Left renal cortex interstitium (tissue), 4 donors: ENCODE results near the gene SLC2A1. TPM values are rescaled to one million over a fixed set of nuclear protein-coding genes. Genes with fewer than 3 reads are reported as not detected.

Experiments used
- DNase-seq, 4 donors: peaks; one replicate each; pipeline ENCODE4 v3.0.0-alpha.2; 2013; ENCODE audit warnings: low read depth in 4 of 4, low spot score in 2 of 4, missing footprints in 1 of 4
- polyA plus RNA-seq, 4 donors: library from polyadenylated mRNA; unstranded; fragments of 120-200 nt; gene quantifications; one replicate each; pipeline ENCODE4 v1.2.1, GENCODE V29; 2013; ENCODE audit not compliant: insufficient read length in 4 of 4

The SLC2A1 gene
- polyA plus RNA-seq, 4 donors, result 37.3 to 41.2 (median 38.9) TPM

- no peak for DNase-seq
These were observed 22.7 kb upstream of the SLC2A1 start for GRCh38 chr1:42981255-42981805.

DNA sequence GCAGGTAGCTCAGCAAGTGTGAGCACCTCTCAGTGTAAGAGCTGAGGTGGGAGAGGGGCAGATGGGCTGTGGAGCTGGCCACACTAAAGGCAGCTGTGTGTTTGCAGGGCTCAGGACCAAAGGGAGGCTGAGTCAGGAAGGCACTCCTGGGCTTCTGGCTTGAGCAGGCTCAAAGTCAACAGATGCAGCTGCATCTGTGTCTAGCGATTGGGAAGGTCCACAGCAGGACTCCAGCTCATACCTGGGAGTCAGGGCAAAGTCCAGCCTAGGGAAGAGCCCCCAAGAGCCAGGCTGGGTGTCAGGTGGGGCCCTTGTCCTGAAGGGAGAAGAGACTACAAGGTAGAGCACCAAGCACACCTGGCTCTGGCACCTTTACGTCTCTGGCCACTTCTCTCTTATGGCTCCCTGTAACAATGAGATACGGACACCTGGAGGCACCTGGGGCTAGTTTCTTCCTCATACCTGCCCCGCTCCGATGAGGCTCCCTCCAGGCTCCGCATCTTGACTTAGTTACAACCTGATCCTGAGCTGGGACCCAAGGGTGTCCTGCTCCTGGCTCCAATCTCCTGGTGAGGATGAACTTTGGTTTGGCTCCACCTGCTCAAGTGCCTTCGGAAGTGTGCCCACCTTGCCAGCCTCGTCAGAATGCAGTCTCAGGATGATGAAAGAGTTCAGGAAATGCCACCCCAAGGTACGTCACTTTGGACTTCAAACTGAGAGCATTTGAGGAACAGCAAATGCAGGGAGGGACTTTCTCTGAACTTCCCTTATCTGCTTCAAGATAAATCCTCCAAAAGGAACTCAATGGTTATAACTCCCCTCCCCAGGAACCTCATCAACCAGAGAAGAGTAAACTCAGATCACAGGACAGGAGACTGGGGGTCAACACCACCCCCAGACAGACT, 21.5 kb upstream of the SLC2A1 start:
- no peak for DNase-seq

GRCh38 chr1:42979036-42979430, 20.4 kb upstream of the SLC2A1 start:
- no peak for DNase-seq

DNA sequence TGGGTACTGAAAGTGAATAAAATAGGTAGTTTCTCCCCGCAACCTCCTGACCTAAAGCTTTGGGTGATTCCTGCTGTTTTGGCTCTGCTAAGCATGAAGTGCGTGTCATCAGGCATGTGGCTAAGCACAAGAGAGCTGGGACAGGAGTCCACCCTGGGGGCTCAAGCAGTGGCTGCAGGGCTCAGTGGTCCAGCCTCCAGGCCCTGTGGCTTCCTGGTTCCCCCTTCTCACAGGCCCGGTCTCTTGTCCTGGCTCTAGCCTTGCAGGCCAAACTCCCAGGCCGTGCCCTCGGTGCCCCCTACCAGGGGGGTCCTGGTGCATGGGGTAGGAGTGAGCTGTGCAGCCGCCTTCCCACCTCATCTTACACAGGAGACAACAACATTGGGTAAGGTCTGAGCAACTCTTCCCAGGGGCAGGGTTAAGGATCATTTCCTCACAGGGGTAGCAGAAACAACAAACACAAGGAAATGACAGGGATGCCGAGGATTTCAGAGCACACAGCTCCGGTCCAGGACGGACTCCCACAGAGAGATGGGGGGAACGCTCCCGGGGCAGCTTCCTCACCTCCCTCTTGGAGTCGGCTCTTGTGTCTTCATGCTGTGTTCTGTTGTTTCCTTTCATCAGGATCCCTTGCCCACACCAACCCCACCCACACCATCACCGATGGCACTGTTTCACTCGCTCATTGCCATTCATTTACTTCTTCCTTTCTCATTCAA, 19.8 kb upstream of the SLC2A1 start:
- no peak for DNase-seq

DNA sequence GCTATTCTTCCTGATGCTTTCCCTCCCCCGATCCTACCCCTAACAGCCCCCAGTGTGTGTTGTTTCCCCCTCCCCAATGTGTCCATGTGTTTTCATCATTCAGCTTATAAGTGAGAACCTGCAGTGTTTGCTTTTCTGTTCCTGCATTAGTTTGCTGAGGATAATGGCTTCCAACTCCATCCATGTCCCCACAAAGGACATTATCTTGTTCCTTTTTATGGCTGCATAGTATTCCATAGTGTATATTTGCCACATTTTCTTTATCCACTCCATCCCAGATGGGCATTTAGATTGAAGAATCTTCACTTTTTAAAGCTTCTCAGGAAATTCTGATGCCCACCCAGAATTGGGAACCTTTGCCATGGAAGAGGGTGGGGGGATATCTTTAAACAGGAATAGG, 19.0 kb upstream of the SLC2A1 start:
- DNase-seq, result no peak

GRCh38 chr1:42975561-42976225, 17.0 kb upstream of the SLC2A1 start:
- DNase-seq, result no peak

DNA sequence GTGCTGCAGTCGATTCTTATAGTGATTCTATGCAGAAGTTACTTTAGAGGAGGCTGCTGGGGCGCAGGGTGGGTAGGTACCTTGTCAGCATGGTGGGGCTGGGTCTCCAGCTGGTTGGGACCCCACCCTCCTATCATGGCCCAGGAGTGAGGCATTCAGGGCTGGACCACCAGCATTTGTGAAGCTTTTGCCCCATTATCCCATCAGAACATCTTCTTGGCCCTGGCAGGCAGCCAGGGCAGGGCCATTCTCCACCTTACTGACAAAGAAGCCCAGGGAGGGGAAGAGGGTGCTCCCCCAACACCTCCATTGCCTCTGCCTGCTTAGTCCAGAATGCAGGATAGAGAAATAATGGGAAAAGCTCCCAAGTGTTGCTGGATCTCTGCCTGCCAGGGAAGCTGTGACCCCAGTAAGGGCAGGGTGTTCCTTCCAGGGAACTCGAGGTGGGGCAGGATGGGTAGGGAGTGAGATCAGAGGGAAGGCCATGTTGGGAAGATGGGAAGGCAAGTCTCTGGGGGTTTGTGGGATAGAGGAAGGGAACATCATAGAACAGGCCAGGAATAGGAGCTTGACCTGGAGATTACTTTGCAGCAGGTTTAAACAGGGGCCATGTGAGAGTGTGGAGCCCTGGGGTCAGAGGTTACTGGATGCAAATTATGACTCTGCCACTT, 16.2 kb upstream of the SLC2A1 start:
- DNase-seq, result no peak

GRCh38 chr1:42973799-42974198, 15.1 kb upstream of the SLC2A1 start:
- no peak for DNase-seq

GRCh38 chr1:42973286-42973685, 14.6 kb upstream of the SLC2A1 start:
- no peak for DNase-seq

DNA sequence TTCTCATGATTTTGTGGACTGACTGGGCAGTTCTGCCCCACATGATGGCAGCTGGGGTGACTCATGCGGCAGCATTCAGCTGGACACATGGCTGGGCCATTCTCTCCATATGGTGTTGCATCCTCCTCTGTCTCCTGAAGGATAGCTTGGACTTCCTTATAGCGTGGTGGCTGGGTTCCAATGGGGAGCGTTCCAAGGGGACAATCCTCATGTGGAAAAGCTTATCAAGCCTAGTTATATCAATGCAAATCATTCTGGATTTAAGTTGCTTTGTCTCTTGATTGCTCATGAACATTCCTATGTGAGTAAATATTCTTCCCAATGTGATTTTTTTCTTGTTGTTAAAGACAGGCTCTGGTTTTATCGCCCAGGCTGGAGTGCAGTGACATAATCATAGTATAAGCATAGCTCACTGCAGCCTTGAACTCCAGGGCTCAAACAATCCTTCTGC, 13.2 kb upstream of the SLC2A1 start:
- DNase-seq, result no peak

DNA sequence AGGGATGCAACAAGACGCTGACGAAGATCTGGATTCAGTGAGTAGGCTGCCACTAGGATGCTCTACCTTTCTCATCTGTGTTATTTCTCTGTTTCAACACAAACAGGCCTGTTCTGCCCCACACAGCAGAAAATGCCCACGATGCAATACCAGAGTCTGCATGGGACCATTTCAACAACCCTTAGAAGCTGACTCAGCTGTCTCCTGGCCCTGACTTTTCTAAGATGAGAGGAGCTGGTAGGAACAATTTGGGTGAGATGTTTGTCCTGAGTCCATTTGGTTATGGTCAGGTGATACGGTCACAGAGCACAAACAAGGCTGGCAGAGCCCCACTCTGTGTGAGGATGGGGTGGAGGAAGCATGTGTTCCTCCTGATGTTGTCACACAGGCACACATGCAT, 11.5 kb upstream of the SLC2A1 start:
- DNase-seq, result no peak

GRCh38 chr1:42968654-42969053, 10.0 kb upstream of the SLC2A1 start:
- DNase-seq, result no peak

GRCh38 chr1:42966688-42967612, 8.3 kb upstream of the SLC2A1 start:
- no peak for DNase-seq

- DNase-seq, result no peak
These were observed 6.7 kb upstream of the SLC2A1 start for GRCh38 chr1:42965378-42965777.

- no peak for DNase-seq
These were observed 5.6 kb upstream of the SLC2A1 start for GRCh38 chr1:42964044-42964812.

DNA sequence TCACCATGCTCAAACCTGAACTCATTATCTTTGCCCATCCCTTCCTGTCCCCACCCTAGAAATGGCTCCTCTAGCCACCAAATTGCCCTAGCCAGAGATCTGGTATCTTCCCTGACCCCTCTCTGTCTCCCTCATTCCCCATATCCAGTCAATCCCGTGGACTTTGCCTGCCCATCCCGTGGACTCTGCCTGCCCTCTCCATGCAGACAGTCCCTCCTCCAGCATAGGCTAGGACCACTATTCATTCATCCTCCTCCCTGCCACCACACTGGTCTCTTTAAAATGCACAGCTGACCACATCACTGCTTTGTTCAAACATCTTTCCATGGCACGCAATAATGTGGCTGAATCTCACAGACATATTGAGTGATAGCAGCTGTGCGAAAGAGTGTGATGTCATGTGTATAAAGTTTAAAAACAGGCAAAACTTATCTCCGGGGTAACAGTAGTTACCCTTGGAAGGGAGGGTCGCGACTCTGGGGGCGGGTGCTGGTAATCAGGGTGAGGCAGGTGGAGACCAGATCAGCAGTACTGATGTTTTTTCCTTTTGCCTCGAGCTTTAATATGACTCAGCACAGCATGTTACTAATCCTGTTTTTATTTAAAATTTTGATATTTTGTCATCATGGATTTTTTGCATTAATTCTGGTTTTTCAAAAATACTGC, 4.8 kb upstream of the SLC2A1 start:
- DNase-seq, result no peak

DNA sequence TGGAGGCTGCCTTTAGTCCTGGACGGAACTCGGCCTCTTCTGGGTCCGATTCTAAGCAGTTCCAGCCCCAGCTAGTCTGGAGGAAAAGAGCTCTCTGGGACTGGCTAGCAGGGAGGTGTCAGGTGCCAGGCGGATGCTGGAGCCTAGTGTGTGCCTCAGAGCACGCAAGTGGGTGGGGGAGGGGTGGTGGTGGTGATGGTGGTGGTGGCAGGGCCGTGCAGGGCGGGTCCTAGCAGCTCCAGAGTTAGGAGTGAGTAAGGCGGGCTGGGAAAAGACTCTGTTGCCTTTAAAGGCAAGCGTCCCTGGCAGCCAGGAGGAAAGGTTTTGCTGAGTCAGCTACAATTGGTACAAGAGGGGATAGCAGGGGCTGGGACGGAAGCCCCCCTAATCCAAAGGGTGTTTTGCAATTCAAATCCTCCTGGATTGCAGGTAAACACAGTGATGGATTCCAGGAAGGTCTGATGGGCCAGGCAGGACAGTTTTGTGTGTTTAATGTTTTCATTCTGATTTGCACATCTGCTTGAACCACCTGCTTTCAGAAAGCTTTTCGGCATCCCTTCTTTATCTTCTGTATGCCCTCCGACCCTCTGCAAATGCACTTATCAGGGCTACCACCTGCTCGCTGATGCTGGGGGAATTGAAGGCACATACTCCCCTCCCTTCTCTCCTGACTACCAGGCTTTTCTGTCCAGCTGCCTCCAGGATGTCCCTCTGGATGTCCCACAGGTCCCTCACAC, 4.1 kb upstream of the SLC2A1 start:
- no peak for DNase-seq
